Memory B cell (primary cell): ENCODE measurements around the gene ANKS1A.

ENCODE experiments used
- ATAC-seq: fragments of 150-1000 bp; cut with Tn5 transposase; 2 replicates; pipeline ENCODE4 v1.10.0; 2021; ENCODE audit warnings: low read depth, mild to moderate bottlenecking, moderate library complexity
- DNase-seq, 2 donors: peaks; one replicate each; pipeline ENCODE4 v3.0.0; 2022; ENCODE audit warnings: low spot score in 2 of 2
- H3K27ac Mint-ChIP-seq: one replicate; pipeline ENCODE4 v1.8.0; 2022; ENCODE audit warnings: mild to moderate bottlenecking, moderate library complexity, mixed read lengths
- H3K27me3 Mint-ChIP-seq: one replicate; pipeline ENCODE4 v1.8.0; 2022; ENCODE audit warnings: mixed read lengths
- H3K36me3 Mint-ChIP-seq: one replicate; pipeline ENCODE4 v1.8.0; 2022; ENCODE audit warnings: mild to moderate bottlenecking, mixed read lengths
- H3K4me1 Mint-ChIP-seq: one replicate; pipeline ENCODE4 v1.8.0; 2022; ENCODE audit warnings: mixed read lengths
- H3K4me3 Mint-ChIP-seq: one replicate; pipeline ENCODE4 v1.8.0; 2022; ENCODE audit warnings: mild to moderate bottlenecking, moderate library complexity, mixed read lengths
- H3K9me3 Mint-ChIP-seq: one replicate; pipeline ENCODE4 v1.8.0; 2022; ENCODE audit warnings: mixed read lengths

Gene ANKS1A

GRCh38 chr6:35048631-35049083 lies 159.6 kb downstream of the ANKS1A start:
- no peaks in the 10 kb centered on the region for H3K4me1 Mint-ChIP-seq
- peak; percentile 67 for ATAC-seq
- DNase-seq, result no peak
- H3K4me3 Mint-ChIP-seq, result no peak overlapping the region
- H3K36me3 Mint-ChIP-seq, result peaks cover 3% of the 10 kb centered on the region
- H3K9me3 Mint-ChIP-seq, result no peaks in the 10 kb centered on the region
- H3K27ac Mint-ChIP-seq, result no peak overlapping the region
- no peaks in the 10 kb centered on the region for H3K27me3 Mint-ChIP-seq

- peaks cover 3% of the 10 kb centered on the region for H3K36me3 Mint-ChIP-seq
- no peak for ATAC-seq
- no peaks in the 10 kb centered on the region for H3K4me1 Mint-ChIP-seq
These were observed 160.2 kb downstream of the ANKS1A start for GRCh38 chr6:35049156-35049735.

GRCh38 chr6:35049900-35050756 lies 161.1 kb downstream of the ANKS1A start:
- Mint-ChIP-seq H3K9me3 (no peaks in the 10 kb centered on the region), H3K27me3 (no peaks in the 10 kb centered on the region), H3K4me1 (no peaks in the 10 kb centered on the region), H3K4me3 (no peak overlapping the region), H3K27ac (no peak overlapping the region), H3K36me3 (peaks cover 3% of the 10 kb centered on the region)
- no peak for ATAC-seq
- DNase-seq, result no peak

More at GRCh38 chr6:35049156-35049735, 160.2 kb downstream of the ANKS1A start:
- Mint-ChIP-seq H3K4me3 (no peak overlapping the region), H3K27ac (no peak overlapping the region), H3K9me3 (no peaks in the 10 kb centered on the region), H3K27me3 (no peaks in the 10 kb centered on the region)
- no peak for DNase-seq

GRCh38 chr6:35050757-35051330 lies 161.8 kb downstream of the ANKS1A start:
- Mint-ChIP-seq H3K27ac (no peak overlapping the region), H3K9me3 (no peaks in the 10 kb centered on the region), H3K4me3 (no peak overlapping the region), H3K36me3 (peaks cover 3% of the 10 kb centered on the region), H3K4me1 (no peaks in the 10 kb centered on the region), H3K27me3 (no peaks in the 10 kb centered on the region)
- DNase-seq (no peak), ATAC-seq (no peak)

GRCh38 chr6:35051396-35051795 lies 162.3 kb downstream of the ANKS1A start:
- ATAC-seq (no peak), DNase-seq (no peak)
- Mint-ChIP-seq H3K36me3 (peaks cover 3% of the 10 kb centered on the region), H3K4me3 (no peak overlapping the region), H3K4me1 (no peaks in the 10 kb centered on the region), H3K27ac (no peak overlapping the region), H3K27me3 (no peaks in the 10 kb centered on the region), H3K9me3 (no peaks in the 10 kb centered on the region)

DNA sequence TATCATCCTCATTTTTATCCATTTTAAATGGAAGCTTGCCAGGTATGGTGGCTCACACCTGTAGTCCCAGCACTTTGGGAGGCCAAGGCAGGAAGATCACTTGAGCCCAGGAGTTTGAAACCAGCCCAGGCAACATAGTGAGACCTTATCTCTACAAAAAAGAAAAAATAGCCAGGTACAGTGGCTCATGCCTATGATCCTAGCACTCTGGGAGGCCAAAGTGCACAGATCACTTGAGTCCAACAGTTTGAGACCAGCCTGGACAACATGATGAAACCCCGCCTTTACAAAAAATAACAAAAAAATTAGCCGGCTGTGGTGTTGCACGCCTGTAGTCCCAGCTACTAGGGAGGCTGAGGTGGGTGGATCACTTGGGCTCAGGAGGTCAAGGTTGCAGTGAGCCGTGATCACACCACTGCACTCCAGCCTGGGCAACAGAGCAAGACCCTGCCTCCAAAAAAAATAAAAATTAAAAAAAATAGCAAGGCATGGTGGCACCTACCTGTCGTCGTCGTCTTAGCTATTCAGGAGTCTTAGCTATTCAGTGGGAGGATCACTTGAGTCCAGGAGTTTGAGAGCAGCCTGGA lies 163.0 kb downstream of the ANKS1A start:
- no peak for ATAC-seq
- Mint-ChIP-seq H3K27ac (no peak overlapping the region), H3K36me3 (peaks cover 3% of the 10 kb centered on the region), H3K27me3 (no peaks in the 10 kb centered on the region), H3K4me1 (no peaks in the 10 kb centered on the region), H3K9me3 (no peaks in the 10 kb centered on the region), H3K4me3 (no peak overlapping the region)
- DNase-seq, result no peak

DNA sequence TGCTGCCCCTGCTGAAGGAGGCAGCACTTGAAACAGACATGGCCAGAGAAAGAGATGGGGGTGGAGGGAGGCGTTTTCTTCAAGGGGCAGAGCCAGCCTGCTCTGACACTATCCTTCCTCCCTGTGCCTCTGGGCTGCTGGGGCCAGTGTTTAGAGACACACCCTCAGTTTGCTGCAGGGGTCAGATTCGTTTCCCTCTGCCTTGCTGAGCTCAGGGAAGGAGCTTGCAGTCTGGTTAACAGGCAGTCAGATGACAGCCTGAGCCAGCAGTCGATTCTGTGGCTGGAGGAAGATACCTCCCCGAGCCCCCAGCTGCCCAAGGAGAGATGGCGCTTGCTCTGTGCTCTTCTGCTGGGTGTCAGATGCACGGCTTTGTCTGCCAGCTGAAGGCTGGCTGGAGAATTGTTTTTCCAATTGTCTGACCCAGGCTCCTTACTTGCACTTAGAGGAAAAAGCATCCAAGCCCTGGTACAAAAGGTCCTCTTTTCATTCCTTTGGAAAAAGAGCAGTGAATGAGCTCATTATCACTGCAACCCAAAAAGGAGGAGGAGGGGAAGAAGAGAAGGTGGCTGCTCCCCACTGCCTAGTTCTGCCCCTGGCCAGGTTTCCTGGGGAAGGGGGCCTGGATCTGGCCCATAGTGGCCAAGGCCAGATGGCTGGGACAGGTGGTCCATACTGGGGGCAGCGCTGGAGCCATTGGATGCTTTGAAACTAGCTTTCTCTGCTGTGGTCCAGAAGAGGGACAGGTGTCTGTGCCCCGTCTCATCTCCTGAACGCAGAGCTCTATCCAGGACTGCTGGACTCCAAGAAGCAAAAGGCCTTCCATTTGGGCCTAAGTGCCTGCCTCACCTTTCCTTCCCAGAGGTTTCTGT lies 163.9 kb downstream of the ANKS1A start:
- Mint-ChIP-seq H3K4me3 (no peak overlapping the region), H3K9me3 (no peaks in the 10 kb centered on the region), H3K36me3 (peaks cover 3% of the 10 kb centered on the region), H3K4me1 (no peaks in the 10 kb centered on the region), H3K27ac (no peak overlapping the region), H3K27me3 (no peaks in the 10 kb centered on the region)
- ATAC-seq (no peak), DNase-seq (no peak)

GRCh38 chr6:35053701-35054100 lies 164.6 kb downstream of the ANKS1A start:
- ATAC-seq (no peak), DNase-seq (no peak)
- Mint-ChIP-seq H3K27ac (no peak overlapping the region), H3K4me3 (no peak overlapping the region), H3K4me1 (peaks cover 5% of the 10 kb centered on the region), H3K9me3 (no peaks in the 10 kb centered on the region), H3K36me3 (peaks cover 5% of the 10 kb centered on the region), H3K27me3 (no peaks in the 10 kb centered on the region)

- Mint-ChIP-seq H3K27me3 (no peaks in the 10 kb centered on the region), H3K36me3 (peaks cover 6% of the 10 kb centered on the region), H3K27ac (no peak overlapping the region), H3K9me3 (no peaks in the 10 kb centered on the region), H3K4me3 (no peak overlapping the region), H3K4me1 (peaks cover 8% of the 10 kb centered on the region)
- no peak for DNase-seq
- no peak for ATAC-seq
These were observed 165.2 kb downstream of the ANKS1A start for GRCh38 chr6:35054106-35054742.

GRCh38 chr6:35054743-35055130 lies 165.7 kb downstream of the ANKS1A start:
- ATAC-seq, result no peak
- no peak overlapping the region for H3K4me3 Mint-ChIP-seq
- peaks cover 6% of the 10 kb centered on the region for H3K36me3 Mint-ChIP-seq
- no peaks in the 10 kb centered on the region for H3K9me3 Mint-ChIP-seq
- no peaks in the 10 kb centered on the region for H3K27me3 Mint-ChIP-seq
- no peak for DNase-seq
- peaks cover 8% of the 10 kb centered on the region for H3K4me1 Mint-ChIP-seq
- no peak overlapping the region for H3K27ac Mint-ChIP-seq

- Mint-ChIP-seq H3K36me3 (peaks cover 6% of the 10 kb centered on the region), H3K4me3 (no peak overlapping the region), H3K27me3 (no peaks in the 10 kb centered on the region), H3K9me3 (no peaks in the 10 kb centered on the region), H3K4me1 (peaks cover 8% of the 10 kb centered on the region), H3K27ac (no peak overlapping the region)
- DNase-seq, result no peak
- no peak for ATAC-seq
These were observed 166.8 kb downstream of the ANKS1A start for GRCh38 chr6:35055891-35056290.

DNA sequence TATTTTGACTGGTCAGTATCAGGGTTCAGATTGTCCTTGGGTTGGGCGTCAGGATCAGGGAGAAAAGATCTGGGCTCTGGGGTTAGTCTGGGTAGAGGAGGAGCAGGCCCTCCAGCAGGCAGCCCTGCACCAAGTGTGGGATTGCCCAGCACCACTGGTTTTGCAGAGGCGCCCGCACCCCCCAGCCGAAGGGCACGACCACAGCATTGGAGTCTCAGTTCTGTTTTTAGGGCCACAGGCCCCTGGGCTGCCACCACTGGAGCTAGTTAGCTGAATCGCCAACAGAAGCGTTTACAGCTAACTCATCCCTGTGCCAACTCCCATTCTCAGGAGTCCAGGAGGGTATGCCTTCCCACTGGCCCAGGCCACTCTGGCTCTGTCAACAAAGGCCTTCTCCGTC lies 167.9 kb downstream of the ANKS1A start:
- no peaks in the 10 kb centered on the region for H3K27me3 Mint-ChIP-seq
- no peaks in the 10 kb centered on the region for H3K9me3 Mint-ChIP-seq
- no peak overlapping the region for H3K4me3 Mint-ChIP-seq
- peaks cover 8% of the 10 kb centered on the region for H3K4me1 Mint-ChIP-seq
- no peak overlapping the region for H3K27ac Mint-ChIP-seq
- ATAC-seq (no peak), DNase-seq (no peak)
- peaks cover 3% of the 10 kb centered on the region for H3K36me3 Mint-ChIP-seq
